ENCODE results near the gene CTDSPL. TPM values are rescaled to one million over a fixed set of nuclear protein-coding genes. Genes with fewer than 3 reads are reported as not detected.

Gene CTDSPL
- total and polyA plus RNA-seq, 2 experiments from 2014 or later, result 7.1 to 33.4 TPM

DNA sequence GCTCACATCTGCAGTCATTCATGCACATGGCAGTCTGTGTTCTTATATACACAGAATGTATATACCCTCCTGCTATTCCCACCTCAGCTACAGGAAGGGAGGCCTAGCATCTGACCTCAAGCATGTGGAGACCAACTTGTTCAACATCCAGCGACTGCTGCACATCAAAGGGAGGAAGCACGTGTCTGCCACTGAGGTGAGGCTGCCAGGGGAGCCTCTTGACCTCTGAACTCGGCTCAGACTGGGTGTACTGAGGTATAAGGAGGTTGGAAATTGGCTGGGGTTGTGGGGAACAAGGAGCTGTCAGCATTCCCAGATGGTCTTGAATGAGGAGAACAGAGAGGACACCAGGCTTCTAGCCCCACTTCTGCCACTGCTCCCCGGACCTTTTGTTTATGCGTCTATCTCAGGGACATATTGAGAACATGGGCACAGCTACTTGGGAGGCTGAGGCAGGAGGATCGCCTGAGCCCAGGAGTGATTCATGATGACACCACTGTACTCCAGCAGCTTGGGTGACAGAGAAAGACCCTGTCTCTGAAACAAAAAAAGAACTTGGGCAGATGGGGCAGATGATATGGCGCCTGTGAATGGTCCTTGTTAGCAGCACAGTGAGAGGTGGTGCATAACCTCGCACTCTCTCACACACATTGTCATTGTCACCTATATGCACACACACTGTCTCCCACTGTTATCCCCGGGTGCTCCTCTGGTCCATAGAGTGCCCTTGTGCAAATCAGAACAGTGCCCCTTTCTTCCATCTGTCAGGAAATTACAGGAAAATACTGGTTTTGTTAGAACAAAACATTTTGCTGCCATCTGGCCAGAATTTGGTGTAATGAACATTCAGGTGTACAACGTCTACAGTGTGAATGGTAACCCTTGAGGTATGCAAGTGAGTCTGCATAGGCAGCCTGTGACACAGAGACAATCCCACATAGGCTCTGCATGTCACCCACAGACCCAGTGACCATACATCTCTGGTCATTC is 134.3 kb downstream of the CTDSPL start:
- H3K4me2 ChIP-seq (ENCODE audit: unreplicated experiment), result no peak overlapping the region
- 83% methylated on average over 10 of the region's 10 CpGs for WGBS, 2 experiments (ENCODE audit: low coverage in 1 of 2, low lambda C conversion rate in 2 of 2, missing lambda C conversion rate in 2 of 2)

DNA sequence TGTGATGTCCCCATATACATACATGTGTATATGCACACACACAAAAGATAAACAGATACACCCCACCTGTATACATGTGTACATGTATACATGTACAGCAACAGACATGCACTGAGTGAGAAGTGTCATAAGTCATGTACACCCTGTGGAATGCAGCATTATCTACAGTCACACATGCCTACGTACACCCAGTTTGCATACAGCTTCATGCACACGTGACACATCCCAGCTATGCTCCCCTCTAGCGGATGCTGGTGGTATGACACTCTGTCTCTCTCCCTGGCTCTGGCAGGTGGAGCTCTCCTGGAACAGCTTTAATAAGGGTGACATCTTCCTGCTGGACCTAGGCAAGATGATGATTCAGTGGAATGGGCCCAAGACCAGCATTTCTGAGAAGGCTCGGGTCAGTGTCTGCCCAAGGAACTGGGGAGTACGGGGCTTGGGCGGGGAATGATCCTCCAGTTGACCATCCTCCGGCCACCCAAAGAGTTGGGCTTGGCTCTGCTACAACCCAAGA is 135.2 kb downstream of the CTDSPL start:
- in situ Hi-C loops (cut with MboI), result no loop called here

More for the DNA sequence above, 134.3 kb downstream of the CTDSPL start:
- no peaks in the 10 kb centered on the region for H3K9me3 ChIP-seq (ENCODE audit: low read depth)
- in situ Hi-C loops (cut with MboI), result no loop called here
- H3K9ac ChIP-seq, result no peak overlapping the region
- no peaks in the 10 kb centered on the region for H3K27me3 ChIP-seq (replicated peaks; ENCODE audit: insufficient read depth)
- no peaks in the 10 kb centered on the region for H3K79me2 ChIP-seq (ENCODE audit: insufficient read depth)
- no peak for DNase-seq
- H3F3A ChIP-seq (ENCODE audit: insufficient read depth), result peaks cover 9% of the 10 kb centered on the region; the same call in 1 of the 2 replicates
- H3K9me2 ChIP-seq (ENCODE audit: insufficient read depth), result no peaks in the 10 kb centered on the region
- H3K4me3 ChIP-seq, result no peak overlapping the region
- no peaks in the 10 kb centered on the region for H3K36me3 ChIP-seq (ENCODE audit: low read depth)
- no peak overlapping the region for H3K27ac ChIP-seq
- H4K20me1 ChIP-seq (ENCODE audit: insufficient read depth), result no peaks in the 10 kb centered on the region
- H2AFZ ChIP-seq, result no peak overlapping the region
- peaks cover 10% of the 10 kb centered on the region; the same call in 1 of the 2 replicates for H3K4me1 ChIP-seq (ENCODE audit: insufficient read depth)
- no peak for TF ChIP-seq EZH2 (IDR thresholded peaks at IDR 0.05; ENCODE audit: insufficient read depth, poor library complexity, severe bottlenecking)

DNA sequence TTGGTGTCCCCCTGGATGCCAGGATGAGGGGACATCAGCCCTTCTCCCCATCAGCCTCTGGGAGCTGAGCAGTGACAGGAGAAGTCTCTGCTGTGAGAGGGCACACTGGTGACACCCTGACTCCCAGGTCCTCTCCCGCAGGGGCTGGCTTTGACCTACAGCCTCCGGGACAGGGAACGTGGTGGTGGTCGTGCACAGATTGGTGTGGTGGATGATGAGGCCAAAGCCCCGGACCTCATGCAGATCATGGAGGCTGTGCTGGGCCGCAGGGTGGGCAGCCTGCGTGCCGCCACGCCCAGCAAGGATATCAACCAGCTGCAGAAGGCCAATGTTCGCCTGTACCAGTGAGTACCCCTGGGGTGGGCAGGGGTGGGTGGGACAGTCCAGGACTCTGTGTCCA is 135.7 kb downstream of the CTDSPL start:
- no peaks in the 10 kb centered on the region for H3K9me2 ChIP-seq (ENCODE audit: insufficient read depth)
- peaks cover 10% of the 10 kb centered on the region; the same call in 1 of the 2 replicates for H3K4me1 ChIP-seq (ENCODE audit: insufficient read depth)
- no peaks in the 10 kb centered on the region for H3K79me2 ChIP-seq (ENCODE audit: insufficient read depth)
- no peak overlapping the region for H2AFZ ChIP-seq
- in situ Hi-C loops (cut with MboI), result no loop called here
- H3F3A ChIP-seq (ENCODE audit: insufficient read depth), result peaks cover 9% of the 10 kb centered on the region; the same call in 1 of the 2 replicates
- no peaks in the 10 kb centered on the region for H4K20me1 ChIP-seq (ENCODE audit: insufficient read depth)
- no peaks in the 10 kb centered on the region for H3K9me3 ChIP-seq (ENCODE audit: low read depth)
- H3K9ac ChIP-seq, result no peak overlapping the region
- TF ChIP-seq EZH2phosphoT487 (IDR thresholded peaks at IDR 0.05; ENCODE audit: insufficient read depth, low read depth), result no peak
- TF ChIP-seq EZH2 (IDR thresholded peaks at IDR 0.05; ENCODE audit: insufficient read depth, poor library complexity, severe bottlenecking), result no peak
- H3K27me3 ChIP-seq (replicated peaks; ENCODE audit: insufficient read depth), result no peaks in the 10 kb centered on the region
- no peak for DNase-seq
- no peaks in the 10 kb centered on the region for H3K36me3 ChIP-seq (ENCODE audit: low read depth)
- H3K27ac ChIP-seq, result no peak overlapping the region
- no peak overlapping the region for H3K4me3 ChIP-seq
- WGBS, 2 experiments (ENCODE audit: low coverage in 1 of 2, low lambda C conversion rate in 2 of 2, missing lambda C conversion rate in 2 of 2), result 70 to 83% methylated on average over 8 to 10 of the region's 10 CpGs
- no peak overlapping the region for H3K4me2 ChIP-seq (ENCODE audit: unreplicated experiment)

More for the DNA sequence above, 135.2 kb downstream of the CTDSPL start:
- Histone ChIP-seq H3K4me1 (ENCODE audit: insufficient read depth) (peaks cover 10% of the 10 kb centered on the region; the same call in 1 of the 2 replicates), H3K79me2 (ENCODE audit: insufficient read depth) (no peaks in the 10 kb centered on the region), H3K4me3 (no peak overlapping the region), H3K9ac (no peak overlapping the region), H3F3A (ENCODE audit: insufficient read depth) (peaks cover 9% of the 10 kb centered on the region; the same call in 1 of the 2 replicates), H3K9me3 (ENCODE audit: low read depth) (no peaks in the 10 kb centered on the region), H3K36me3 (ENCODE audit: low read depth) (no peaks in the 10 kb centered on the region), H3K27ac (no peak overlapping the region), H4K20me1 (ENCODE audit: insufficient read depth) (no peaks in the 10 kb centered on the region), H2AFZ (no peak overlapping the region), H3K4me2 (ENCODE audit: unreplicated experiment) (no peak overlapping the region), H3K9me2 (ENCODE audit: insufficient read depth) (no peaks in the 10 kb centered on the region), H3K27me3 (replicated peaks; ENCODE audit: insufficient read depth) (no peaks in the 10 kb centered on the region)
- TF ChIP-seq EZH2 (IDR thresholded peaks at IDR 0.05; ENCODE audit: insufficient read depth, poor library complexity, severe bottlenecking), result no peak
- no peak for TF ChIP-seq EZH2phosphoT487 (IDR thresholded peaks at IDR 0.05; ENCODE audit: insufficient read depth, low read depth)
- peak; percentile 81 for DNase-seq
- WGBS, 2 experiments (ENCODE audit: low coverage in 1 of 2, low lambda C conversion rate in 2 of 2, missing lambda C conversion rate in 2 of 2), result 54% methylated on average over 7 of the region's 7 CpGs

DNA sequence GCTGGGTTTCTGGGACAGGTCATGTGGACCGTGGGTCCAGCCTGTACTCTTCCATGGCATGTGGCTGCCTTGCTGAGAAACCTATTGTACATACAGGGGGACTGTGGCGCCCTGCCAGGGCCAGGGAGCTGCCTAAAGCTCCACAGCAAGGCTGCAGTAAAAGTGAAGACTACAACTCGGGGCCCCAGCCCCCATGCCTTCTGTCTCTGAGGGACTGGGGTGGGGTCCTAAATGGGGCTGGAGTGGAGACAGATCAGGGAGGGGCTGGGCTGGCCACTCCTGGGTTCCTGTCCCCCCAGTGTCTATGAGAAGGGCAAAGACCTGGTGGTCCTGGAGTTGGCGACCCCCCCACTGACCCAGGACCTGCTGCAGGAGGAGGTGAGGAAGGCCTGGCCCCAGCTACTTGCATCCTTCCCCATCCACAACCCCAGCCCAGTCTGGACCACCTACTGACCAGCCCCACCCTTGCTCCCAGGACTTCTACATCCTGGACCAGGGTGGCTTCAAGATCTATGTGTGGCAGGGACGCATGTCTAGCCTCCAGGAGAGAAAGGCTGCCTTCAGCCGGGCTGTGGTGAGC is 136.2 kb downstream of the CTDSPL start:
- no peak for TF ChIP-seq EZH2phosphoT487 (IDR thresholded peaks at IDR 0.05; ENCODE audit: insufficient read depth, low read depth)
- Histone ChIP-seq H3K9ac (peak overlapping the region; percentile 80), H2AFZ (peak overlapping the region; percentile 86; the same call in 1 of the 2 replicates), H3K36me3 (ENCODE audit: low read depth) (no peaks in the 10 kb centered on the region), H3K4me2 (ENCODE audit: unreplicated experiment) (no peak overlapping the region), H3K4me3 (no peak overlapping the region), H3K27ac (no peak overlapping the region), H3K27me3 (replicated peaks; ENCODE audit: insufficient read depth) (no peaks in the 10 kb centered on the region), H4K20me1 (ENCODE audit: insufficient read depth) (no peaks in the 10 kb centered on the region), H3K9me2 (ENCODE audit: insufficient read depth) (no peaks in the 10 kb centered on the region), H3K9me3 (ENCODE audit: low read depth) (no peaks in the 10 kb centered on the region), H3F3A (ENCODE audit: insufficient read depth) (peaks cover 9% of the 10 kb centered on the region; the same call in 1 of the 2 replicates), H3K4me1 (ENCODE audit: insufficient read depth) (peaks cover 10% of the 10 kb centered on the region; the same call in 1 of the 2 replicates), H3K79me2 (ENCODE audit: insufficient read depth) (no peaks in the 10 kb centered on the region)
- WGBS, 2 experiments (ENCODE audit: low coverage in 1 of 2, low lambda C conversion rate in 2 of 2, missing lambda C conversion rate in 2 of 2), result 55 to 57% methylated on average over 5 to 6 of the region's 6 CpGs
- no peak for DNase-seq
- in situ Hi-C loops (cut with MboI), result no loop called here
